Activated B cell treated with CpG ODN at 0.5 μM for 24 hours (primary cell): Measurements from ENCODE around the gene PAF1. TPM values are rescaled to one million over a fixed set of nuclear protein-coding genes. Genes with fewer than 3 reads are reported as not detected.

ENCODE experiments used
- ATAC-seq: fragments of 200-7000 bp; cut with Tn5 transposase; one replicate; pipeline ENCODE4 v1.10.0; 2021; ENCODE audit warnings: low read depth, mild to moderate bottlenecking, moderate library complexity
- CTCF ChIA-PET: fragments of 350-600 bp; sonication (Branson Sonifier 250); formaldehyde crosslinking; loops from one replicate; lab custom pipeline; 2021; ENCODE audit warnings: antibody characterized with exemption; lab: Charles Lee
- POLR2A ChIA-PET: fragments of 350-600 bp; sonication (Branson Sonifier 250); formaldehyde crosslinking; loops from one replicate; lab custom pipeline; 2021; ENCODE audit warnings: antibody characterized with exemption; lab: Charles Lee
- DNase-seq: peaks from one replicate; pipeline ENCODE4 v3.0.0; 2022
- H3K27ac Mint-ChIP-seq: one replicate; pipeline ENCODE4 v1.8.0; 2020; ENCODE audit warnings: mixed read lengths
- H3K27me3 Mint-ChIP-seq: one replicate; pipeline ENCODE4 v1.8.0; 2021; ENCODE audit warnings: mixed read lengths
- H3K36me3 Mint-ChIP-seq: one replicate; pipeline ENCODE4 v1.8.0; 2021; ENCODE audit warnings: low read depth, mixed read lengths
- H3K4me1 Mint-ChIP-seq: one replicate; pipeline ENCODE4 v1.8.0; 2021; ENCODE audit warnings: mixed read lengths
- H3K4me3 Mint-ChIP-seq: one replicate; pipeline ENCODE4 v1.8.0; 2020; ENCODE audit warnings: mild to moderate bottlenecking, mixed read lengths
- H3K9me3 Mint-ChIP-seq: one replicate; pipeline ENCODE4 v1.8.0; 2020; ENCODE audit warnings: mixed read lengths
- CTCF ChIP-seq: fragments of 200-600 bp; IDR thresholded peaks from one replicate; pipeline ENCODE4 v1.8.0; 2022; ENCODE audit warnings: antibody characterized with exemption, mild to moderate bottlenecking
- intact Hi-C: fragments of 100-400 bp; cut with micrococcal nuclease; formaldehyde crosslinking; loops from one replicate; pipeline ENCODE4 v1.15.1; 2024
- total RNA-seq: library from RNA; stranded (reverse); gene quantifications from 2 replicates; pipeline ENCODE4 v1.2.3, GENCODE V29; 2022

PAF1 gene
- total RNA-seq, 1 donor from 2014 or later, result 52.4 TPM

- no peak for ATAC-seq
- CTCF ChIA-PET, result no interaction called here
- H3K4me3 Mint-ChIP-seq, result no peak overlapping the region
- no peak for DNase-seq
- no peaks in the 10 kb centered on the region for H3K27me3 Mint-ChIP-seq
- POLR2A ChIA-PET, result no interaction called here
- H3K9me3 Mint-ChIP-seq, result no peaks in the 10 kb centered on the region
- peaks cover 91% of the 10 kb centered on the region for H3K36me3 Mint-ChIP-seq
- no peak overlapping the region for H3K27ac Mint-ChIP-seq
- H3K4me1 Mint-ChIP-seq, result peaks cover 28% of the 10 kb centered on the region
- no peak for TF ChIP-seq CTCF
- intact Hi-C loops, result no loop called here
These were observed 4.3 kb downstream of the PAF1 start for GRCh38 chr19:39386557-39386956.

- CTCF ChIA-PET, result no interaction called here
- no peaks in the 10 kb centered on the region for H3K27me3 Mint-ChIP-seq
- peaks cover 91% of the 10 kb centered on the region for H3K36me3 Mint-ChIP-seq
- H3K4me1 Mint-ChIP-seq, result peaks cover 21% of the 10 kb centered on the region
- H3K27ac Mint-ChIP-seq, result no peak overlapping the region
- H3K4me3 Mint-ChIP-seq, result no peak overlapping the region
- TF ChIP-seq CTCF, result no peak
- DNase-seq (no peak), ATAC-seq (no peak)
- intact Hi-C loops, result no loop called here
- H3K9me3 Mint-ChIP-seq, result no peaks in the 10 kb centered on the region
- POLR2A ChIA-PET, result interaction anchor here (0.8 kb wide), 1 partner anchor 37 kb away, joined by 4 read pairs; no protein-coding TSS in a partner anchor
These were observed 5.1 kb downstream of the PAF1 start for GRCh38 chr19:39385629-39386411.

- TF ChIP-seq CTCF, result no peak
- Mint-ChIP-seq H3K4me1 (peaks cover 13% of the 10 kb centered on the region), H3K27me3 (no peaks in the 10 kb centered on the region), H3K36me3 (peaks cover 88% of the 10 kb centered on the region), H3K9me3 (no peaks in the 10 kb centered on the region), H3K4me3 (no peak overlapping the region), H3K27ac (no peak overlapping the region)
- intact Hi-C loops, result no loop called here
- no peak for ATAC-seq
- DNase-seq, result no peak
- ChIA-PET POLR2A (interaction anchor here (0.7 to 0.8 kb wide), 2 partner anchors 37 to 84 kb away, joined by 3 to 4 read pairs; no protein-coding TSS in a partner anchor), CTCF (no interaction called here)
These were observed 5.9 kb downstream of the PAF1 start for GRCh38 chr19:39384839-39385568.

GRCh38 chr19:39382991-39383828 is 7.7 kb downstream of the PAF1 start:
- TF ChIP-seq CTCF, result no peak
- Mint-ChIP-seq H3K4me3 (no peak overlapping the region), H3K4me1 (peaks cover 5% of the 10 kb centered on the region), H3K27me3 (no peaks in the 10 kb centered on the region), H3K36me3 (peaks cover 91% of the 10 kb centered on the region), H3K9me3 (no peaks in the 10 kb centered on the region), H3K27ac (no peak overlapping the region)
- ChIA-PET POLR2A (interaction anchor here (1.7 kb wide), 1 partner anchor 8 kb away, joined by 5 read pairs; the partner anchor contains the start of genes MED29 and PAF1), CTCF (no interaction called here)
- intact Hi-C loops, result no loop called here
- no peak for ATAC-seq
- no peak for DNase-seq
